Endothelial cell of umbilical vein (primary cell): ENCODE results near the gene BACH2. TPM values are rescaled to one million over a fixed set of nuclear protein-coding genes. Genes with fewer than 3 reads are reported as not detected.

Source experiments
- BruUV-seq: library from RNA; stranded (reverse); fragments of 400-500 nt; replicated peaks from 2 replicates; lab custom pipeline; 2021; lab: Mats Ljungman, UMichigan
- CTCF ChIA-PET: fragments of 300-600, 350-600 bp; sonication (Branson Sonifier 250); formaldehyde crosslinking; loops from one replicate; lab custom pipeline; 2021; ENCODE audit warnings: antibody characterized with exemption, inconsistent platforms; lab: Charles Lee
- POLR2A ChIA-PET: fragments of 300-600, 350-600 bp; sonication (Branson Sonifier 250); formaldehyde crosslinking; loops from one replicate; lab custom pipeline; 2021; ENCODE audit warnings: antibody characterized with exemption, inconsistent platforms; lab: Charles Lee
- DNase-seq: peaks from one replicate; pipeline ENCODE4 v3.0.0-alpha.2; 2011; ENCODE audit warnings: low read depth, low spot score
- FAIRE-seq: peaks from 2 replicates; lab custom pipeline; 2011; peaks lifted over from hg19 to GRCh38; lab: Jason Lieb, UNC
- H2AFZ ChIP-seq: 2 replicates; pipeline ENCODE4 v1.6.0; 2012; ENCODE audit warnings: low read depth, low read length, control low read depth, inconsistent platforms
- H3K27ac ChIP-seq: 2 replicates; pipeline ENCODE4 v1.5.1; 2011; ENCODE audit warnings: low read depth, mild to moderate bottlenecking, control low read depth, low read length, moderate library complexity; ENCODE audit not compliant: insufficient read depth
- H3K27me3 ChIP-seq, 2 experiments: 2 replicates each; pipeline versions ENCODE4 v1.6.0 to v1.6.1; 2011; ENCODE audit warnings: low read length in 2 of 2, mixed read lengths in 1 of 2; ENCODE audit not compliant: control insufficient read depth in 2 of 2, insufficient read depth in 2 of 2
- H3K36me3 ChIP-seq, 2 experiments: 2 replicates in 1 of 2; 3 replicates in 1 of 2; pipeline ENCODE4 v1.5.1; 2011; ENCODE audit warnings: low read length in 2 of 2, mild to moderate bottlenecking in 1 of 2, moderate library complexity in 1 of 2; ENCODE audit not compliant: control insufficient read depth in 2 of 2, insufficient read depth in 2 of 2; ENCODE audit errors: extremely low read depth in 1 of 2
- H3K4me1 ChIP-seq: 3 replicates; pipeline ENCODE4 v1.5.1; 2011; ENCODE audit warnings: mild to moderate bottlenecking, low read length; ENCODE audit not compliant: control insufficient read depth, insufficient read depth; ENCODE audit errors: extremely low read depth
- H3K4me2 ChIP-seq: 2 replicates; pipeline ENCODE4 v1.6.1; 2011; ENCODE audit warnings: low read length, control low read depth, mixed read lengths; ENCODE audit not compliant: insufficient read depth
- H3K4me3 ChIP-seq, 3 experiments: fragments of 200-600 bp in 1 of 3; sonication (generic), shearing (Covaris generic) in 1 of 3; replicated peaks in 1 of 3; 2 replicates each; pipeline ENCODE4 v1.5.1; 2011 to 2016; ENCODE audit warnings: control low read depth in 3 of 3, low read length in 3 of 3, mild to moderate bottlenecking in 2 of 3, inconsistent platforms in 1 of 3, low read depth in 1 of 3, moderate library complexity in 1 of 3; ENCODE audit not compliant: insufficient read depth in 1 of 3
- H3K79me2 ChIP-seq: 2 replicates; pipeline ENCODE4 v1.6.0; 2012; ENCODE audit warnings: low read length, inconsistent platforms; ENCODE audit not compliant: control insufficient read depth, insufficient read depth
- H3K9ac ChIP-seq: replicated peaks from 2 replicates; pipeline ENCODE3; 2011; ENCODE audit warnings: low read length, control low read depth; ENCODE audit not compliant: insufficient read depth; ENCODE audit errors: extremely low read depth
- H3K9me1 ChIP-seq: replicated peaks from 3 replicates; pipeline ENCODE4 v1.6.0; 2011; ENCODE audit warnings: mild to moderate bottlenecking, low read length; ENCODE audit not compliant: control insufficient read depth, insufficient read depth; ENCODE audit errors: extremely low read depth
- H3K9me3 ChIP-seq: replicated peaks from 2 replicates; pipeline ENCODE4 v1.5.1; 2012; ENCODE audit warnings: low read length, inconsistent platforms; ENCODE audit not compliant: control insufficient read depth, insufficient read depth
- H4K20me1 ChIP-seq: replicated peaks from 2 replicates; pipeline ENCODE3; 2011; ENCODE audit warnings: mild to moderate bottlenecking, low read length; ENCODE audit not compliant: control insufficient read depth, insufficient read depth; ENCODE audit errors: extremely low read depth
- CTCF ChIP-seq, 2 donors: IDR thresholded peaks; 1 replicate in 1 of 2; 2 replicates in 1 of 2; pipeline ENCODE4 v1.5.1; 2011; ENCODE audit warnings: low read length in 2 of 2, mild to moderate bottlenecking in 2 of 2, moderate library complexity in 2 of 2, control low read depth in 1 of 2, inconsistent platforms in 1 of 2, low read depth in 1 of 2; ENCODE audit not compliant: insufficient read depth in 1 of 2; ENCODE audit errors: extremely low read depth in 1 of 2
- EZH2 ChIP-seq: IDR thresholded peaks from 2 replicates; pipeline ENCODE4 v1.6.1; 2012; ENCODE audit warnings: borderline replicate concordance, low read depth, mild to moderate bottlenecking, moderate library complexity, low read length, inconsistent platforms; ENCODE audit not compliant: severe bottlenecking
- GATA2 ChIP-seq: IDR thresholded peaks from 2 replicates; pipeline ENCODE4 v1.7.0; 2011; ENCODE audit warnings: low read depth, mild to moderate bottlenecking, moderate library complexity, mixed read lengths, low read length; ENCODE audit not compliant: insufficient read length, insufficient read depth
- JUN ChIP-seq: IDR thresholded peaks from 2 replicates; pipeline ENCODE4 v1.6.1; 2011; ENCODE audit warnings: borderline replicate concordance, low read depth; ENCODE audit not compliant: insufficient read length, insufficient read depth
- MAX ChIP-seq: IDR thresholded peaks from 2 replicates; pipeline ENCODE4 v1.6.1; 2011; ENCODE audit not compliant: insufficient read depth, insufficient read length
- MYC ChIP-seq: IDR thresholded peaks from one replicate; pipeline ENCODE4 v1.6.1; 2011; ENCODE audit warnings: mild to moderate bottlenecking, low read depth, low read length
- POLR2A ChIP-seq: IDR thresholded peaks from 2 replicates; pipeline ENCODE4 v1.6.1; 2012; ENCODE audit warnings: low read depth, mild to moderate bottlenecking, control low read depth, low read length
- dilution Hi-C: fragments of 300-500 bp; cut with MboI; formaldehyde crosslinking; loops from one replicate; pipeline ENCODE4 v1.15.0; 2019; ENCODE audit warnings: low sequenced_read_pairs; ENCODE audit not compliant: extremely low pct_ligation_motif_present
- intact Hi-C: fragments of 100-400 bp; cut with micrococcal nuclease; formaldehyde crosslinking; loops from one replicate; pipeline ENCODE4 v1.10.0; 2022
- polyA plus RNA-seq, 4 experiments: library from polyadenylated mRNA; depleted of rRNA in 3 of 4; stranded (reverse) in 3 of 4; unstranded in 1 of 4; fragments of >200 nt; gene quantifications; 2 replicates each; pipeline versions ENCODE4 v1.2.1 to v1.2.3, GENCODE V29; 2011 to 2012; ENCODE audit warnings: missing spikeins in 1 of 4
- total RNA-seq: library from RNA; stranded (reverse); gene quantifications from 2 replicates; pipeline ENCODE4 v1.2.3, GENCODE V29; 2021

The BACH2 gene
- total and polyA plus RNA-seq, 2 donors (not counting 3 experiments of a cell fraction or from before 2014, with no cell fraction given), result 1.7 to 5.6 TPM

DNA sequence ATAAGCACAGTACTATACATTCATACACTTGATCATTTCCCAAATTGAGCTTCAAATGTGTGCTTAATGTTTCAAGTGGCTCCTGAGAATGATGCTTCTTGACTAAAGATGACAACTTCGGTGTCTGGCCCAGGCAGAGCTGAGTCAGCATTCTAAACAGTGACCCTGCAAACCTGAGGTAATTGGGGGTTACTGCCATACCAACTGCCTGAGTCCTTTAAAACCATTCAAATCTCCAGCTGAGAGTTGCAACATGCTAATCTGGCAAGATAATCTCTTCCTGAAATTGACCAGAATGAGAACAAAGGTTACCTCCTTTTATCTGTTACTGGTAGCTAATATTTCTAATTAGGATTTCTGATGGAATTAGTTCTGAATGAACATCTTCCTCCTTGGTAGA is 8.2 kb downstream of the BACH2 start:
- no peak overlapping the region for H3K27ac ChIP-seq
- no peak overlapping the region for H2AFZ ChIP-seq
- no peak for FAIRE-seq
- H4K20me1 ChIP-seq, result no peaks in the 10 kb centered on the region
- CTCF ChIA-PET, result interaction anchor here (1.2 to 6.7 kb wide), 3 partner anchors 73 to 348 kb away, joined by 3 to 48 read pairs (median 4); no protein-coding TSS in a partner anchor
- BruUV-seq, result no TSS peak
- H3K9me3 ChIP-seq, result no peaks in the 10 kb centered on the region
- dilution Hi-C loops (no loop called here), intact Hi-C loops (loop anchor here (5.0 kb wide), 2 partner anchors 204 to 294 kb away; no protein-coding TSS in a partner anchor)
- no peak for TF ChIP-seq POLR2A
- no peak for TF ChIP-seq GATA2
- TF ChIP-seq MAX, result no peak
- no peak for TF ChIP-seq JUN
- no peak for TF ChIP-seq CTCF (IDR thresholded peaks at IDR 0.05; ENCODE audit: extremely low read depth in 1 of 2, insufficient read depth in 1 of 2, low read depth in 1 of 2, low read length in 2 of 2)
- TF ChIP-seq MYC, result no peak
- TF ChIP-seq EZH2, result no peak
- no peak for DNase-seq
- H3K4me3 ChIP-seq, result no peak overlapping the region
- no peaks in the 10 kb centered on the region for H3K36me3 ChIP-seq
- no peaks in the 10 kb centered on the region for H3K9me1 ChIP-seq
- no peak overlapping the region for H3K4me2 ChIP-seq
- peaks cover 26% of the 10 kb centered on the region for H3K4me1 ChIP-seq
- H3K79me2 ChIP-seq, result no peaks in the 10 kb centered on the region
- no peaks in the 10 kb centered on the region for H3K27me3 ChIP-seq
- POLR2A ChIA-PET, result no interaction called here
- no peak overlapping the region for H3K9ac ChIP-seq
